Large intestine (tissue), 12 donors: Measurements from ENCODE around the gene FRMD8. TPM values are rescaled to one million over a fixed set of nuclear protein-coding genes. Genes with fewer than 3 reads are reported as not detected.

Experiments
- DNase-seq, 2 donors: peaks; one replicate each; pipeline versions ENCODE4 v3.0.0 to v3.0.0-alpha.2; 2013
- H3K27ac ChIP-seq: one replicate; pipeline ENCODE4 v1.5.1; 2013; ENCODE audit warnings: low read length
- H3K27me3 ChIP-seq: 2 replicates; pipeline ENCODE4 v1.6.1; 2013; ENCODE audit warnings: low read length; ENCODE audit not compliant: control insufficient read depth, insufficient read depth
- H3K36me3 ChIP-seq: 2 replicates; pipeline ENCODE4 v1.6.1; 2013; ENCODE audit warnings: low read length; ENCODE audit not compliant: control insufficient read depth, insufficient read depth
- H3K4me1 ChIP-seq: one replicate; pipeline ENCODE4 v1.6.1; 2013; ENCODE audit warnings: low read length; ENCODE audit not compliant: control insufficient read depth, insufficient read depth
- H3K4me3 ChIP-seq: one replicate; pipeline ENCODE4 v1.5.1; 2013; ENCODE audit warnings: low read length
- H3K9me3 ChIP-seq: one replicate; pipeline ENCODE4 v1.6.1; 2013; ENCODE audit warnings: mild to moderate bottlenecking, low read depth, low read length, moderate library complexity; ENCODE audit not compliant: control insufficient read depth
- WGBS: methylation state at CpG from one replicate; pipeline ENCODE4 v1.1.5; 2013; ENCODE audit warnings: low lambda C conversion rate; ENCODE audit not compliant: insufficient coverage; 5-methylcytosine and 5-hydroxymethylcytosine counted together
- long read RNA-seq, 11 donors: transcript quantifications; one replicate each; lab custom pipeline, GENCODE V29; 2026
- polyA plus RNA-seq: library from polyadenylated mRNA; unstranded; fragments of 120-200 nt; gene quantifications from one replicate; pipeline ENCODE4 v1.2.1, GENCODE V29; 2013

FRMD8 gene
- polyA plus RNA-seq = 23.5 TPM
- long read RNA-seq, donor 1, partial matches to known transcripts = 0 of 2 reads
- long read RNA-seq, donor 1, other reads (novel, unspliced or antisense) = 0 of 2 reads
- long read RNA-seq, donor 2, partial matches to known transcripts = 0 of 5 reads
- long read RNA-seq, donor 2, other reads (novel, unspliced or antisense) = 0 of 5 reads
- long read RNA-seq, donor 3 = 0 reads
- long read RNA-seq, donor 4, partial matches to known transcripts = 0 of 1 reads
- long read RNA-seq, donor 4, other reads (novel, unspliced or antisense) = 0 of 1 reads
- long read RNA-seq, donor 5, partial matches to known transcripts = 0 of 3 reads
- long read RNA-seq, donor 5, other reads (novel, unspliced or antisense) = 0 of 3 reads
- long read RNA-seq, donor 6, transcript FRMD8-201 (11 exons, 3,723 nt) = major isoform, 6 of 8 reads
- long read RNA-seq, donor 6, partial matches to known transcripts = 0 of 8 reads
- long read RNA-seq, donor 6, other reads (novel, unspliced or antisense) = 0 of 8 reads
- long read RNA-seq, donor 7, partial matches to known transcripts = 0 of 1 reads
- long read RNA-seq, donor 7, other reads (novel, unspliced or antisense) = 0 of 1 reads
- long read RNA-seq, donor 8, transcript FRMD8-201 (11 exons, 3,723 nt) = major isoform, 5 of 8 reads
- long read RNA-seq, donor 8, partial matches to known transcripts = 0 of 8 reads
- long read RNA-seq, donor 8, other reads (novel, unspliced or antisense) = 0 of 8 reads
- long read RNA-seq, donor 9, partial matches to known transcripts = 0 of 3 reads
- long read RNA-seq, donor 9, other reads (novel, unspliced or antisense) = 0 of 3 reads
- long read RNA-seq, donor 10, transcript FRMD8-201 (11 exons, 3,723 nt) = major isoform, 5 of 40 reads
- long read RNA-seq, donor 10, partial matches to known transcripts = 32 of 40 reads
- long read RNA-seq, donor 10, other reads (novel, unspliced or antisense) = 0 of 40 reads
- long read RNA-seq, donor 11, transcript FRMD8-201 (11 exons, 3,723 nt) = major isoform, 5 of 6 reads
- long read RNA-seq, donor 11, partial matches to known transcripts = 0 of 6 reads
- long read RNA-seq, donor 11, other reads (novel, unspliced or antisense) = 0 of 6 reads

- Histone ChIP-seq H3K36me3 (peaks cover 16% of the 10 kb centered on the region), H3K9me3 (no peaks in the 10 kb centered on the region), H3K4me3 (peak within 1 kb of the TSS; percentile 97), H3K4me1 (peaks cover 57% of the 10 kb centered on the region), H3K27me3 (no peaks in the 10 kb centered on the region), H3K27ac (peak within 1 kb of the TSS; percentile 87)
- no CpG with 5 or more reads among the region's 76 CpGs for WGBS
- DNase-seq = peak; percentile 90 to 92
Measured at GRCh38 chr11:65386307-65387140, at the start of gene FRMD8. FRMD8 (plus strand) TSS chr11:65386637; CDS start chr11:65387037, 400 bp downstream.

GRCh38 chr11:65338676-65339075, 47.8 kb upstream of the FRMD8 start:
- WGBS = no CpG with 5 or more reads among the region's 7 CpGs
- DNase-seq = no peak
- peaks cover 11% of the 10 kb centered on the region for H3K4me1 ChIP-seq
- peaks cover 56% of the 10 kb centered on the region for H3K36me3 ChIP-seq
- H3K9me3 ChIP-seq = no peaks in the 10 kb centered on the region
- no peak overlapping the region for H3K4me3 ChIP-seq
- H3K27me3 ChIP-seq = no peaks in the 10 kb centered on the region
- no peak overlapping the region for H3K27ac ChIP-seq

GRCh38 chr11:65340226-65340625, 46.2 kb upstream of the FRMD8 start:
- Histone ChIP-seq H3K36me3 (peaks cover 71% of the 10 kb centered on the region), H3K9me3 (no peaks in the 10 kb centered on the region), H3K4me1 (peaks cover 3% of the 10 kb centered on the region), H3K27ac (no peak overlapping the region), H3K4me3 (no peak overlapping the region), H3K27me3 (no peaks in the 10 kb centered on the region)
- whole genome bisulfite sequencing = 80% methylated on average over 1 of the region's 11 CpGs
- no peak for DNase-seq

- Histone ChIP-seq H3K4me3 (no peak overlapping the region), H3K27me3 (no peaks in the 10 kb centered on the region), H3K36me3 (peaks cover 83% of the 10 kb centered on the region), H3K9me3 (no peaks in the 10 kb centered on the region), H3K27ac (no peak overlapping the region), H3K4me1 (no peaks in the 10 kb centered on the region)
- DNase-seq = no peak
- whole genome bisulfite sequencing = 100% methylated on average over 2 of the region's 3 CpGs
Measured at GRCh38 chr11:65341856-65342255, 44.6 kb upstream of the FRMD8 start.

GRCh38 chr11:65351511-65351910, 34.9 kb upstream of the FRMD8 start:
- H3K4me3 ChIP-seq = no peak overlapping the region
- H3K27ac ChIP-seq = no peak overlapping the region
- no peaks in the 10 kb centered on the region for H3K9me3 ChIP-seq
- WGBS = 100% methylated on average over 1 of the region's 2 CpGs
- peaks cover 59% of the 10 kb centered on the region for H3K36me3 ChIP-seq
- DNase-seq = no peak
- H3K27me3 ChIP-seq = peaks cover 3% of the 10 kb centered on the region
- H3K4me1 ChIP-seq = peaks cover 17% of the 10 kb centered on the region

- Histone ChIP-seq H3K36me3 (peaks cover 49% of the 10 kb centered on the region), H3K9me3 (no peaks in the 10 kb centered on the region), H3K4me3 (no peak overlapping the region), H3K4me1 (peaks cover 30% of the 10 kb centered on the region), H3K27me3 (peaks cover 7% of the 10 kb centered on the region), H3K27ac (no peak overlapping the region)
- no peak for DNase-seq
- 83% methylated on average over 2 of the region's 3 CpGs for WGBS
Measured at GRCh38 chr11:65352783-65353182, 33.7 kb upstream of the FRMD8 start.

- no peak overlapping the region for H3K4me3 ChIP-seq
- H3K27ac ChIP-seq = no peak overlapping the region
- H3K9me3 ChIP-seq = no peaks in the 10 kb centered on the region
- H3K36me3 ChIP-seq = peaks cover 43% of the 10 kb centered on the region
- peaks cover 7% of the 10 kb centered on the region for H3K27me3 ChIP-seq
- H3K4me1 ChIP-seq = peaks cover 33% of the 10 kb centered on the region
- no peak for DNase-seq
- WGBS = no CpG with 5 or more reads among the region's 7 CpGs
Measured at GRCh38 chr11:65353376-65353775, 33.1 kb upstream of the FRMD8 start.

GRCh38 chr11:65353900-65354264, 32.6 kb upstream of the FRMD8 start:
- WGBS = 25% methylated on average over 4 of the region's 16 CpGs
- H3K4me3 ChIP-seq = peak overlapping the region; percentile 45
- no peaks in the 10 kb centered on the region for H3K9me3 ChIP-seq
- H3K27ac ChIP-seq = peak overlapping the region; percentile 48
- peaks cover 38% of the 10 kb centered on the region for H3K36me3 ChIP-seq
- H3K4me1 ChIP-seq = peaks cover 38% of the 10 kb centered on the region
- DNase-seq = no peak
- H3K27me3 ChIP-seq = peaks cover 7% of the 10 kb centered on the region

- Histone ChIP-seq H3K36me3 (peaks cover 33% of the 10 kb centered on the region), H3K9me3 (no peaks in the 10 kb centered on the region), H3K27ac (peak within 1 kb of the TSS; percentile 48), H3K4me3 (peak within 1 kb of the TSS; percentile 45), H3K27me3 (peaks cover 7% of the 10 kb centered on the region), H3K4me1 (peaks cover 43% of the 10 kb centered on the region)
- DNase-seq = peak; percentile 96 to 97
- WGBS = no CpG with 5 or more reads among the region's 79 CpGs
Measured at GRCh38 chr11:65354265-65355012, 32.0 kb upstream of the FRMD8 start, which contains the start of gene TIGD3. TIGD3 (plus strand) TSS chr11:65354751; CDS start chr11:65355809, 1,058 bp downstream.
